ENCODE data around the gene RBFOX2.

DNA sequence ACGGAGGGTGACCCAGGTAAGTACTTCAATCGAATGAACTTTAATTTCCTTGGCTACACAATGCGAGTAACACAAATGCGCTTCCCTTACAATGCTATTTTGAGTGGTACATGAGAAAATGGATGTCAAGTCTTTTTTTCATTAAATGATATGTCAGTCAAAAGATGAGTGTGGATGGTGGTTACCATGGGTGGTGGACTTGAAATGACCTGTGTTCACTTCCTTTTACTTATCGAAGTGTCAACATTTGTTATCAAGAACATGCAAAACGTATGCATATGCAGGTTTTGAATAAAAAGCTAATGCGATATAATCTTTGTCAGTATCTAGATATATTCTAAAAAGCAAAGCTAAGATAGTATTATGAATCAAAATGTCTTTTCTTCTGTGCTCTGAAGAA is 319.7 kb downstream of the RBFOX2 start:
- TF ChIP-seq, protein P1, sequence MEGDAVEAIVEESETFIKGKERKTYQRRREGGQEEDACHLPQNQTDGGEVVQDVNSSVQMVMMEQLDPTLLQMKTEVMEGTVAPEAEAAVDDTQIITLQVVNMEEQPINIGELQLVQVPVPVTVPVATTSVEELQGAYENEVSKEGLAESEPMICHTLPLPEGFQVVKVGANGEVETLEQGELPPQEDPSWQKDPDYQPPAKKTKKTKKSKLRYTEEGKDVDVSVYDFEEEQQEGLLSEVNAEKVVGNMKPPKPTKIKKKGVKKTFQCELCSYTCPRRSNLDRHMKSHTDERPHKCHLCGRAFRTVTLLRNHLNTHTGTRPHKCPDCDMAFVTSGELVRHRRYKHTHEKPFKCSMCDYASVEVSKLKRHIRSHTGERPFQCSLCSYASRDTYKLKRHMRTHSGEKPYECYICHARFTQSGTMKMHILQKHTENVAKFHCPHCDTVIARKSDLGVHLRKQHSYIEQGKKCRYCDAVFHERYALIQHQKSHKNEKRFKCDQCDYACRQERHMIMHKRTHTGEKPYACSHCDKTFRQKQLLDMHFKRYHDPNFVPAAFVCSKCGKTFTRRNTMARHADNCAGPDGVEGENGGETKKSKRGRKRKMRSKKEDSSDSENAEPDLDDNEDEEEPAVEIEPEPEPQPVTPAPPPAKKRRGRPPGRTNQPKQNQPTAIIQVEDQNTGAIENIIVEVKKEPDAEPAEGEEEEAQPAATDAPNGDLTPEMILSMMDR (IDR thresholded peaks at IDR 0.05), result no peak
- no peak for TF ChIP-seq POLR2A (IDR thresholded peaks at IDR 0.05)
